Measurements from ENCODE around the gene CBFB.

Gene CBFB

GRCh38 chr16:67016681-67017420 lies 12.1 kb upstream of the CBFB start:
- TF ChIP-seq YY1 (IDR thresholded peaks at IDR 0.05; ENCODE audit: low read depth) = no peak

GRCh38 chr16:67017421-67017750 lies 11.6 kb upstream of the CBFB start:
- TF ChIP-seq MAX (IDR thresholded peaks at IDR 0.05) (no peak), EGR1 (IDR thresholded peaks at IDR 0.05) (no peak), TEAD4 (IDR thresholded peaks at IDR 0.05) (no peak), YY1 (IDR thresholded peaks at IDR 0.05; ENCODE audit: low read depth) (no peak), FOXM1 (IDR thresholded peaks at IDR 0.05; ENCODE audit: borderline replicate concordance, low read depth) (no peak), CREB1 (IDR thresholded peaks at IDR 0.05; ENCODE audit: low read depth) (no peak), REST (IDR thresholded peaks at IDR 0.05; ENCODE audit: low read depth) (no peak), RAD21 (IDR thresholded peaks at IDR 0.05; ENCODE audit: low read depth) (no peak), EP300 (IDR thresholded peaks at IDR 0.05; ENCODE audit: borderline replicate concordance) (no peak), TAF1 (IDR thresholded peaks at IDR 0.05; ENCODE audit: low read depth) (no peak), NFIC (IDR thresholded peaks at IDR 0.05) (no peak), TCF12 (IDR thresholded peaks at IDR 0.05; ENCODE audit: low read depth) (no peak), USF1 (IDR thresholded peaks at IDR 0.05) (no peak)

GRCh38 chr16:67017810-67018488 lies 11.0 kb upstream of the CBFB start:
- peak; percentile 94 for TF ChIP-seq USF1 (IDR thresholded peaks at IDR 0.05)
- peak; percentile 93 for TF ChIP-seq RAD21 (IDR thresholded peaks at IDR 0.05; ENCODE audit: low read depth)
- TF ChIP-seq YY1 (IDR thresholded peaks at IDR 0.05; ENCODE audit: low read depth) = peak; percentile 72; the same call in 1 of the 2 replicates
- no peak for TF ChIP-seq FOXM1 (IDR thresholded peaks at IDR 0.05; ENCODE audit: borderline replicate concordance, low read depth)
- no peak for TF ChIP-seq TCF12 (IDR thresholded peaks at IDR 0.05; ENCODE audit: low read depth)
- peak; percentile 93 for TF ChIP-seq MAX (IDR thresholded peaks at IDR 0.05)

GRCh38 chr16:67019171-67019570 lies 9.8 kb upstream of the CBFB start:
- no peak for TF ChIP-seq RAD21 (IDR thresholded peaks at IDR 0.05; ENCODE audit: low read depth)
- TF ChIP-seq EGR1 (IDR thresholded peaks at IDR 0.05) = no peak
- no peak for TF ChIP-seq CREB1 (IDR thresholded peaks at IDR 0.05; ENCODE audit: low read depth)
- no peak for TF ChIP-seq TAF1 (IDR thresholded peaks at IDR 0.05; ENCODE audit: low read depth)

- TF ChIP-seq EGR1 (IDR thresholded peaks at IDR 0.05) = no peak
- TF ChIP-seq TAF1 (IDR thresholded peaks at IDR 0.05; ENCODE audit: low read depth) = no peak
- no peak for TF ChIP-seq USF1 (IDR thresholded peaks at IDR 0.05)
- no peak for TF ChIP-seq RAD21 (IDR thresholded peaks at IDR 0.05; ENCODE audit: low read depth)
- no peak for TF ChIP-seq YY1 (IDR thresholded peaks at IDR 0.05; ENCODE audit: low read depth)
- TF ChIP-seq REST (IDR thresholded peaks at IDR 0.05; ENCODE audit: low read depth) = no peak
- TF ChIP-seq CEBPB (IDR thresholded peaks at IDR 0.05) = no peak
- no peak for TF ChIP-seq EP300 (IDR thresholded peaks at IDR 0.05; ENCODE audit: borderline replicate concordance)
- no peak for TF ChIP-seq TCF12 (IDR thresholded peaks at IDR 0.05; ENCODE audit: low read depth)
Observed at GRCh38 chr16:67021321-67021720, 7.6 kb upstream of the CBFB start.

Data from Ishikawa (cell line).